Stimulated activated CD4-positive, alpha-beta T cell treated with anti-CD3 and anti-CD28 coated beads, Interleukin-12 subunit alpha, Interleukin-12 subunit beta, amount 100 ng/mL, for 4 hours (primary cell): ENCODE data around the gene PSMC1.

Source experiments
- DNase-seq: peaks from one replicate; pipeline ENCODE4 v3.0.0-alpha.2; 2020

Gene PSMC1

DNA sequence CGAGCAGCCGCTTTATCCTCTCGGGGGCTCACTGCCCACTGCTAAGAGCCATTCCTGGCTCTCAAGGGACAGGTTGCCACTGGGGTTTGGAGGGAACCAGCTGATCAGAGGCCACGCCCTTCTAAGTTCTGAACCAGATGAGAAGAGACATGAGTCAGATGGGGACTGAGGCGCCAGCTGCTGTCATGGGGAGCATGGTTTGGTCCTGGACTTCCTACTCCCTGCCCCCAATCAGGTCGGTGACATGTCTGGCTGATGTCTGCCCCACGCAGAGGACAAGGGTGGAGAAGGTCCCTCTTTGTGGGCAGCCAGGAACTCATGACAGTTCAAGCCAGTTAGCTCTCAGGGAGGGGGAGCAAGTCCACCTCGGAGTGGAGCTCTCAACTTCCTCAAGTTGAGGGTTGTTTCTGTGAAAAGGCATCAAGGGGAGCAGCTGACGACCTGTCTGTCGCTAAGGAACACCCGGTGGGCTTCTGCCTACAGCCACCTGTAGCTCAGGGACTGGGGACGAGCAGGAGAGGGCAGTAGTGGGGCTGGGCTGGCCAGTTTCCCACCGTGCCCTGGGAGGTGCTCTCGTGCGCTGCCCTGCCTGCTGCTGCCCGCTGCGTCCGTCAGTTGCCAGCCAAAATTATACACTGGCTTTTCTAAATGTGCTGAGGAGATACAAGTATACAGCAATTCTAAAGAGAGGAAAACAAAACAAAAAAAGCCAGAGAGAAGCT lies 20.5 kb downstream of the PSMC1 start:
- DNase-seq = no peak

DNA sequence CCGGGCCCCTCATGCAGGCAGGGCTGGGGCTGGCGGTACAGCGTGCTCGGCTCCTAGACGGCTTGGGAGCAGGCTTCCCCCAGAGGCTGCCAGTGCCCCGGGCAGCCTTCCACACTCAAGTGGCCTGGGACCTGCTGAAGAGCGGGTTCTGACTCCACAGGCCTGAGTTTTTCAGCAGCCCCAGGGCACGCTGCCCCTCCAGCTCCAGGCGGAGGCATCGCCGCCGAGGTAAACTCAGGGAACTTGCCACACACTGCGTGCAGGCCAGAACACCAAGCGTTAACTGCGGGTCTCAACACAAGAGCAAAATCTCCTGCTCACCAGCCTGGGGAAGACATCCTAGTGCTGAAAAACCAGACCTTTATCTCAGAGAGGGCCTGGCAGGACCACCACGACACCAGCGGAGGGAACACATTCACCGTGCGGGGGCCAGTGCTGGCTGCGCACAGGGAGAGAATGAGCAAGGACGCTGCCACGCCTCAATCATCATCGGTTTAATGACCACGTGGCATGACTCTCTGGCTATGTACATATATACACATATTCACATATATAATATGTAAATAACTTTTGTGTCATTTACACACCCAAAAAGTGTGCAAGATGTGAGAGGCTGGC lies 21.3 kb downstream of the PSMC1 start:
- DNase-seq = no peak

DNA sequence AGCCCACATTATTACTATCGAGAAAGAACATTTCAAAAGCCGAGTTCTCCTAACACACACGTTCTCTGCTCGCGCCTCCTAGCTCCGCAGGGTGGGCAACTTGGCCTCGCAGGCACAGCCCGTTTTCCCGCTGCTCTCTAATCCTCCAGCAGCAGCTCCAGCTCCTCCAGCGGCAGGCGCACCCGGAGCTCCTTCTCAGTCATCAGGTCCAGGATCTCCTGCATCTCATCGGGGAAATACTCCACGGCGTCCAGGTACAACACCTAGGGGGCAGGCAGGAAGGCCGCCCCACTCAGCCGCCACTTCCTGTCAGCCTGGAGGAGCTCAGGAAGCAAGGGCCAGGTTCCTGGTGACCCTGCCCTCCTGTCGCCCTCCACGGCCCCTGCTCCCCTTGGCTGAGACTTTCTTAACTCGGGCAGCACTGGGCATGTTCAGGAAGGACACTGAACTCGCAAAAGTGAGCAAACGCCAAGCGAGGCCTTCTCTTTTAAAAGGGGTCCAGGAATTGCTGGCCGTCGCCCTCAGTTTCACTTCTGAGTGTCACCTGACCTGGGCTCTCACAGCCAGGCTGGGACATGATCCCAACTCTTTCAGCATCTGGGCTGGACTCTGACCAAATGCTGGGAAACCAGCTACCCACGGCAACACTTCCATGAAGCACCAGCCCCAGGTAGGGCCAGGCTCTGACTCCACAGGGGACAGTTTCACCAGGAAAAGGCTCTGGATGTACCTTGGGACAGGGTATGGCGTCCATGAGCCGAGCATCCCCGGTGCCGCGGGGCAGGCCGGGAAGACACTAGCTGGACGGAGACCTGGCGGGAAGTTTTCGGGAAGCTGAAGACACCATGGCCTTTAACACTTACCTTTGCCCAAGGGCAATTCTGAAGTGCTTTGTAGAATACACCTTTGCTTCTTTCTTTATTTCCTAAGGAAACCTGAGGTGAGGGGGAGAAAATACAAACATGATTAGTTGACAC lies 22.1 kb downstream of the PSMC1 start:
- no peak for DNase-seq

DNA sequence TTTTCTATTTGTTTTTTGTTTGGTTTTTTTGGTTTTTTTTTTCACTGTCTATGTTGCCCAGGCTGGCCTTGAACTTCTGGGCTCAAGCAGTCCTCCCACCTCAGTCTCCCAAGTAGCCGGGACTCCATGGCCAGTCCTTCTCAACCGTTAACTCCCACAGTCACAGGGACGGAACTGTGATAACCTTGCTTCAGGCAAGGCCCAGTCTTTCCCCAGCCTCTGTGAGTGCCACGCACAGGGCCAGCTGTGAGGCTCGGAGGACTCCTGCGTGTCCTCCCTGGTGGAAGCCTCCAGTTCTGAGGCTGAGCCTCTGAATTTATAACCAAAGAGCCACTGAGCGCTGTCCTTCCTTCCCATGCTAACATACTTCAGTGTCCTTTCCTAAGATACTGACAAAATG lies 23.7 kb downstream of the PSMC1 start:
- DNase-seq = no peak

DNA sequence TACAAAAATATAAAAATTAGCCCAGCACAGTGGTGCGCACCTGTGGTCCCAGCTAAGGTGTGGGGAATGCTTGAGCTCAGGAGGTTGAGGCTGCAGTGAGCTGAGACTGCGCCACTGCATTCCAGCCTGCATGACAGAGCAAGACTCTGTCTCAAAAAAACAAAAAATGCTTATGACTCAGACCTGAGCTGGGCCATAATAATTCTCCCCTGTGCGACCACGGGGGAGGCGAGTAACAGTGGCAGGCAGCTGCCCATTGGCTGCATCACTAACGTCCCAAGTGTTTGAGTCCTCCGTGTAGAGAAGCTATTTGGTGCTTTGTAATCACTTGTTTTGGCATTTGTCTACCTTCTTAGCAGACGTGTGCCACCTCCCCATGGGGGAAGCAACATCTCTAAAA lies 24.9 kb downstream of the PSMC1 start:
- no peak for DNase-seq

DNA sequence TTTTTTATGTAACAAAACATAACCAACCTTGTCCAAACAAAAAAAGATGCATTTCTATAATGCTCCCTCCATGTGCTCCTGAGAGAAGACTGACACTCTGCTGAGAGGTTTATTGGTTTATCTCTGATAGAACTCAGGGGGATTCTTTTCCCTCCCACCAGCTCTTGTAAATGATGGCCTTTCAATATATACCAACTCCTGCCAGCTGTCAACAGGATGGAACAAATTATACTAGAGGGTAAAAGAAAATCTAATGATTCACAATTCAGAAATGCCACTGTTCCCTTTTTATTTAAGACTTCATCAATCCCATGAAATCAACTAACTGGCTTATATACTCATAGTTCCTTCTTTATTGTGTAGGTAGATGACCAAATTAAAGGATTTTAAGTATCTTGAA lies 25.4 kb downstream of the PSMC1 start:
- no peak for DNase-seq

DNA sequence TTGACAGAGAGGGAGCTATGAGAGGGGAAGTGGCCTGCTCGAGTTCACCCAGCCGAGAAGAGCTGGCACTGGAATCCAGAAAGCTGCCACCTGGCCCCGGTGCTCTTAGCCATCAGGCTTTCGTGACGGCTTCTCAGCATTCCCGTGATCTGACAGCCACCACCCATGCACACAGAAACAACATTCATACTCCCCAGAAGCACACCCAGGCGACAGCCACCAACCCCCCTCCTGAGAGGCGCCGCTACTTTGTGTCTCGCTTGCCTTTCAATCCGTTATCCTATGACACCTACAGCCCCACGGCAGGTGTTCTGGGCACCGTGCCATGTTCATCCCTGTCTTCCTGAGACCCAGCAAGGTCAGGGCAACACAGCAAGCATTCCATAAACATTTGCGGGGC lies 31.4 kb downstream of the PSMC1 start:
- no peak for DNase-seq

DNA sequence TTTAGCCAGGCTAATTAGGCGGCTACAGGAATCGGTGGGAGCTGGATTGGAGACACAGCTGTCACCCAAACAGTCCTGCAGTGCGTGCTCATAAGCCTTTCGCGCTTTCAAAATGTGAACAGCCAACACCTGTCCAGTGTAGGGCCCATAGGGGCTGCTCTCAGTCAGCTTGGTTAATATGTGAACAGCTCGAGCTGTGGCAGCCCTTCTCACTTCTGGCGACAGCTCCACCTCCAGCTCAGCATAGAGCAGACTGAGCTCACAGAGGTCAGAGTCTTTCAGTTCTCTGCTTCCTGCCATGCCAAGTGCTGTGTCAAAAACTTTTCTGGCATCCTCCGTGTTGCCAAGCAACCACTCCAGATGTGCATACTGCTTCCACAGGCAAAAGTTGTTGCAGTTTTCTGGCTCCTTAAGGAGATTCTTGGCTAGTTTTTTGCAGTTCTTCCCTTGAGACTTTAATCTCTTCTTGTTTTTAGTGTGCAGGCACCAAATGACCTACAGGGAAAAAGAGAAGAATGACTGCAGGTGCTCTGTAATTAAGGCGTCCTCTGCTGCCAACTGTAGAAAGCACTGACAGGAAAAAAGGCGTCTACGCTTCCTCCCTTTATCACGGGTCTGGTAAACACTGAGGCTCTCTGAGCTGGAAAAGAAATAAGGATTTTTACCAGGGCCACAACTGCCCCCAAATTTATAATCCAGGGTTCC lies 32.5 kb downstream of the PSMC1 start:
- no peak for DNase-seq

DNA sequence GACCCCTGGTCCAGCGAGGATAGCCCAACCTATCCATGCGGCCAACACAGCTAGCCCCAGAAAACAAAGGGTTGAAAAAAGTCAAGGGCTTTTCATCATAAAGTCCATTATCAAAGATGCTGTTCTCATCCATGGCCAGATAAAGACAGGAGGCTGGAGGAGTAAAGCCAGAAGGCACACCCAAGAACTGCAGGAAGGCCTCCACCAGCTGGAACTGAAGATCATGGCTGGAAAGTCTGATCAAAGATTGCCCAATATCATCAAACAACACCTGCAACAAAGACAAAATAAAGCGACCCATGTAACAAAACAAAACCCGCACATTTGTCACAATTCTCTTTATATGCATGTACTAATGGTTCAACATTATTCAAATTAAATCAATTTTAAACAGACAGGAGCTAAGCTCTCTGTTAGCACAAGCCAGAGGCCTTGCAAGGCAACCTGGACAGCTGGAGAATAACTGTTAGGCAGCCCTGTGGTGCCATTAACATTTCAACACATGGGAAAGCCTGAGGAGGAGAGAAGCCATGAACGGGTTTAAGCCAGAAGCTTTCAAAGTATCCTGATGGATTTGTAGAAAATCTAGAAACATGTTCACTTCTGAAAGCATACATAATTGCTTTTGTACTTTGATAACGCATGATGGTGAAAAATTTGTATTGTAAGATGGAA lies 34.1 kb downstream of the PSMC1 start:
- DNase-seq = no peak

DNA sequence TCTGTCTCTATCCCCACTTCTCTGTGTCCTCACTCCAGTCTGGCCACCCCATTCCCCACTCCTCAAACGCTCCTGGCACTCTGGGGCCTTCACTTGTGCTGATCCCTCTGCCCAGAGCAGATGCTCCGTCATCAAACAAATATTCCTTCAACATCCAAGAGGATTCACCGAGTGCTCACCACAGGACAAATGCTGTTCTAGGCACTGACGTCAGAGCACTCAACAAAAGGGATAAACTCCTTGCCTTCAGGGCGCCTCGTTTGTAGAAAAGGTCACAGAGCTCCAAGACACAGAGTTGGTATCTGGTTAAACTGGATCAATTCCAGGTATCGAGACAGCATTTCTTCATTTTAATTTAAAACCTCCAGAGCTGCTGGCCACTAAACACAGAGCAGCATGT lies 35.3 kb downstream of the PSMC1 start:
- no peak for DNase-seq

DNA sequence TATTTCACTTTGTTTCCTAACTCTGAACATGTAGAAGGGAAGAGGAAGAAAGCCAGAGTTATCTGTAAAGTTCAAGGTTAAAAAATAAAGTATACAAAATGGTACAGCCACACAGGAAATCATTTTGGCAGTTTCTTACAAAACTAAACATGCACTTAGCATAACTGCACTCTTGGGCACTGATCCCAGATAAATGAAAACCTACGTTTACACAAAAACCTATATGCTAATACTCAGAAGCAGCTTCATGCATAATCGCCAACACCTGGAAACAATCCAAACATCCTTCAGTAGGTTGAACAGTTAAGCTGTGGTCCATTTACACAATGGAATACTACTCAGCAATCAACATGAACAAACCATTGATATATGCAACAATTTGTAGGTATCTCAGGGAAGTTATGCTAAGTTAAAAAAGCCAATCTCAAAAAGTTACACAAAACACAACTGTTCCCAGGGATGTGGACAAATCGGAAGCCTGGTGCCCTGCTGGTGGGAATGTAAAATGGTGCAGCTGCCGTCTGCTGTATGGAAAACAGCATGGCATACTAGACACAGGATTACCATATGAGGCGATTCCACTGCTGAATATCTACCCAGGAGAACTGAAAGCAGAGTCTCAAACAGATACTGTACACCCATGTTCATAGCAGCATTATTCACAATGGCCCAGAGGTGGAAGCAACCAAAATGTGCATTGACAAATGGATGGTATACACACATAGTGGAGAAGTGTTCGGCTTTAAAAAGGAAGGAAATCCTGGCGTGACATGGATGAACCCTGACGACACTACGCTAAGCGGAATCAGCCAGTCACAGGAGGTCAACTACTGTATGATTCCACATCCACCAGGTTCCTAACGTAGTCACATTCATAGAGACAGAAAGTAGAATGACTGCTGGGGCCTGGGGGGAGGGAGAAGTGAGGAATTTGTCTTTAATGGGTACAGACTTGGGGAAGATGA lies 37.7 kb downstream of the PSMC1 start:
- no peak for DNase-seq

DNA sequence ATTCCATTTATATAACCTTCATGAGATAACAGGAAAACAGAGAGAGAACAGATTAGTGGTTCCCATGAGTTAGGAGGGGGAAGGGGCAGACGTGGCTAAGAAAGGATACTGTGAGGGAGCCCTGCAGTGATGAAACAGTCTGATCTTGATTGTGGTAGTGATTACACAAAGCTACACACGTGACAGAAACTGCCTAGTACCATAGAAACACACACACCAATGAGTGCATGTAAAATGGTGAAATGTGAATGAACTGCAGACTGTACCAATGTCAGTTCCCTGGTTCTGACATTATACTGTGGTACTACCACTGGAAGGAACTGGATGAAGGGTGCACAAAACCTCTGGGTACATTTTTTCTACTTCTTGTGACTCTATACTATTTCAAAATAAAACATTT lies 38.5 kb downstream of the PSMC1 start:
- DNase-seq = no peak

DNA sequence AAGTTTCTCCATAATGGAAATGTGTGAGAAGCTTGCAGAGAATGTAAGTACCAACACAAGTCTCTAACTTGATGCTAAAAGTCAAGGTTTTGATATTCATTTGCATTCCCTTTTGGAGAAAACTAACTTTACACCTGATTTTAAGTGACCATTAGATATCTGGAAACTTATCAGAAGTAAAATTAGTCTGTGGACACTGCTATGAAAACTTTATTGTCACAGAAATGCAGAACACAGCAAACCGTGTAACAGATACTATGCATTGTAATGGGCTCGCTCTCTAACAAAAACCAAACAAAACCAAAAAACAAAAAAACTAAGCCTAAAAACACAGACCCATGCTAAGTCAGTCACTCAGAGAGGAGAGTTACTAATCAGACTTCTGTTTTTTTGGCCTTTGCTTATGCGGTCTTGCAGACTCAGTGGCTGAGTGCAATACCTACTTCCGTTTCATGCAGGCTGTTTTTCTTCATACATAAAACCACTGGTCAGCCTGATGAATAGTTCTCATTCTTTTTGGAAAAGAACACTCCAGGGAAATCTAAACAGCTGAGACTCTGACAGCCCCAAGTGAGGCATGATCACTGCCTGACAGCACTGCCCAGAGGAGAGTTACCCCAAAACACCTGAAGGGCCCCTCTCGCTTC lies 39.6 kb downstream of the PSMC1 start:
- no peak for DNase-seq

DNA sequence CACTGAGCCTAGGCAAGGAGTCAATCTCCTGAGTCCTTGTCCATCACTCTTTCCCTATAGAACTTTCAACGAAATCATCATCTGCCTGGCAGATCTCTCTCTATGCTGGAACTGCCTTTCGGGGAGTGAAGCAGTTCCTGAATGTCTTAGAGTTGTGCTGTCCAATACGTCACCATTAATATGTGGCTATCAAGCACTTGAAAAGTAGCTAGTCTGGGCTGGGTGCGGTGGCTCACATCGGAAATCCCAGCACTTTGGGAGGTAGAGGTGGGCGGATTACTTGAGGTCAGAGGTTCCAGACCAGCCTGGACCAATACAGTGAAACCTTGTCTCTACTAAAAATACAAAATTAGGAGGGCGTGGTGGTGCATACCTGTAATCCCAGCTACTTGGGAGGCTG lies 40.3 kb downstream of the PSMC1 start:
- no peak for DNase-seq

DNA sequence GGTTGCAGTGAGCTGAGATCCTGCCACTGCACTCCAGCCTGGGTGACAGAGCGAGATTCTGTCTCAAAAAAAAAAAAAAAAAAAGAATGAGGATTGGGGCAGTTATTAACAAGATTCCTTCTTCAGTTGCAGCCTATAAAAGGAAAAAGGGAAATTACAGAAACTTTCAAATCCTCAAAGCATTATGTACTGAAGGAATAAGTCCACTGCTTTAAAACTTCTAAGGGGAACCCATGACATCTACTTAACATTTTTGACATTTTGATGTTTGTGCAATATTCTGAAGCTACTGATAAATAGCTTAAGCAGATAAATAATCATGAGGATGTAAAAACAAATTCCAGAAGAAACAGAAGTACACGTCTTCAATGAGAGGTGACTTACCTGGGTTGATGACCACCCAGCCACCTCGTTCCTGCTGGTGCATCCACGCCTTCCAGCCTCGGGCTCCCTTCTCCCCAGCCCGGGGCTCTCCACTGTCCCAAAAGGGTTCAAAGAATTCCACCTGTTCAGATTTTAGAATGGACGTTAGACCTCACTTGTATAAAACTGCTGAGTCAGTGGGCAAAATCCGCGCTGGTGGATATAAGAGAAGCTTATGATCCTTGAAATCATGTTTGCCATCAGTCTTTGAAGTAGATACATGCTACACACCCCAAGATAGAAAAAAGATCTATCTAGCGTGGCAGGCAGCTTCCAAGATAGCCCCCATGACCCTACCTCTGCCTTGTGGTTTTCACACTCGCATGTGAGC lies 41.7 kb downstream of the PSMC1 start:
- DNase-seq = no peak

DNA sequence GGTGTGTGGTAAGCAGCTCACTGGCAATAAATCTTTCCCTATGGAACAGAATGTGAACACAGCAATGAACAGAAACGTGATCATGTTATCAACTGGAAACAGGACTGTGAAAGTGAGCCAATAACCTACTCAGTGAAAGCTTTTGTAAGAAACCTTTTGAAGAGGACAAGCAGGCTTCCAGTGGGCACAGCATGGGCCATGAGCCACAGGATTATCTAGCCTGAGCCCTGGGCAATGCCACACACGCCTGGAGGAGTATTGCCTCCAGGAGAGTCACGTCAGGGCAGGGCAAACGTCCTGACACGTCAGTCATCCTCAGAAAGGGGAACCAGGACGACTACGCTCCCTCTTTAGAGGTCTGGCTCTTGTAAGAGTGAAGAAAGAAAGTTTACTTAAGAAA lies 43.1 kb downstream of the PSMC1 start:
- DNase-seq = no peak

DNA sequence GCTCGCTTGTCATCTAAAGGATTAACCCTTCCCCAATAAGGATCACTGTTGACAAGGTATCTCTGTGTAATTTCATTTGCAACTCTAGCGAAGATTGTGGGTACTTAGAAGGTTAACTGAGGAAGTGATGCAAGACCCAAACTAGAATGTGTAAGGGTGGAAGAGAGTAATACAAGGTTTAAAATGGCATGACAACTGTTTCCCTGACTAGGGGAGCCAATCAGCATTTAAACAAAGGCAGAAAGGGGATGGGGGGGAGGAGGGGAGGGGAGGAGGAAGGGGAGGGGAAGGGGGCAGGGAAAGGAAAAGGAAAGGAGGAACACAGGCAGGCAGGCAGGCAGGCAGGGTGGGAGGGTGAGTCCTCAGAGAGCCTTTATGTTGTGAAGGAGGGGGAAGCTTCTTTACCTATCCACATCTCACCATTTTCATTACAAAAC lies 44.3 kb downstream of the PSMC1 start:
- DNase-seq = no peak

DNA sequence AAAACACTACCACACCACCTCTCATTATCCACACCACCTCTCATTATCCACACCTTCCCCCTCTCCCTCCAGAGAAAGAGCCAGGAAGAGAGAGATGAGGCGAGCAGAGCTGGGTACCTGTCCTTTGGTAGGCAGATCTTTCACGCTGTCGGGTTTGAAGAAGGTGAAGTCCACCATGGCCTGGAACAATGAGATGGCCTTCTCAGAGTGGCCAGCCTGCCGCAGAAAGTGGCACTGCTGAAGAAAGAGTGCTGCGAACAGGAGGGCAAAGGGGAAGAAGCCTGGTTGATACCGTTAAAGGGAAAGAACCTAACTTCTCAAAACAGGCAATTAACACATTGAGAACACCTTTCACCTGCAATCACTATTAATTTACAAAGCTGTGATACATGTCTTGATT lies 44.8 kb downstream of the PSMC1 start:
- no peak for DNase-seq

DNA sequence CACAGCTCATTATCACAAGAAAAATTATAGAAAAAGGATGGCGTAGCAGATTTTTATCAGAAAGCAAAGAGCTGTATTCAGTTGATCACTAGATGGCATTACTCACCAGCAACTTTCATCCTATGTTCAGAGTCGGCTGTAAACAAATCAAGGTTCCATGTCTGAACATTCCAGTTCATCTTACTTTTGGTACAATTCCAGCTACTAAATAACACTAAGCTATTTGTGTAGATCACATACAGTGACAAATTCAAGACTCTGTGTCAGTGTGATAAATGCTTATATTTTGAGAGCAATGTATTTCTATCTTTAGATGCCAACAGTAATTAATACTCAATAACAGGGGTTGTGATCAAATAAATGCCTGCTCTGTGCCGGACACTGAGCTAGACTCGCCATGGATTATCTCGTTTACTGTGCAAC lies 45.3 kb downstream of the PSMC1 start:
- no peak for DNase-seq
